PC-9 (cell line): ENCODE measurements around the gene USP22. TPM values are rescaled to one million over a fixed set of nuclear protein-coding genes. Genes with fewer than 3 reads are reported as not detected.

Experiments used
- BruUV-seq: library from RNA; stranded (reverse); fragments of 400-500 nt; replicated peaks from 2 replicates; lab custom pipeline; 2021; lab: Mats Ljungman, UMichigan
- CTCF ChIA-PET: fragments of 300-600 bp; sonication (Branson Sonifier 250); formaldehyde crosslinking; loops from one replicate; lab custom pipeline; 2022; ENCODE audit warnings: antibody characterized with exemption; lab: Charles Lee
- POLR2A ChIA-PET: fragments of 300-600 bp; sonication (Branson Sonifier 250); formaldehyde crosslinking; loops from one replicate; lab custom pipeline; 2022; ENCODE audit warnings: antibody characterized with exemption; ENCODE audit not compliant: unreplicated experiment; lab: Charles Lee
- DNase-seq, 2 experiments: peaks; one replicate each; pipeline versions ENCODE4 v3.0.0 to v3.0.0-alpha.2; 2015 to 2022; ENCODE audit warnings: mixed read lengths in 1 of 2
- H2AFZ ChIP-seq: fragments of 200-600 bp; sonication (generic); 2 replicates; pipeline ENCODE4 v1.8.1; 2017; ENCODE audit warnings: antibody characterized with exemption
- H3F3A ChIP-seq: fragments of 200-600 bp; sonication (generic); 2 replicates; pipeline ENCODE4 v1.8.1; 2017; ENCODE audit warnings: antibody characterized with exemption, mild to moderate bottlenecking, low read depth; ENCODE audit not compliant: insufficient read depth
- H3K27ac ChIP-seq: fragments of 200-600 bp; sonication (generic); 2 replicates; pipeline ENCODE4 v1.6.1; 2016; ENCODE audit warnings: mixed run types
- H3K27me3 ChIP-seq: fragments of 200-600 bp; sonication (generic); 2 replicates; pipeline ENCODE4 v1.6.1; 2016; ENCODE audit warnings: low read depth, mixed run types; ENCODE audit not compliant: insufficient read depth
- H3K36me3 ChIP-seq: fragments of 200-600 bp; sonication (generic); 2 replicates; pipeline ENCODE4 v1.6.1; 2016; ENCODE audit warnings: low read depth, mixed run types
- H3K4me1 ChIP-seq: fragments of 200-600 bp; sonication (generic); replicated peaks from 2 replicates; pipeline ENCODE4 v1.6.1; 2016; ENCODE audit warnings: mixed run types; ENCODE audit not compliant: insufficient read depth
- H3K4me2 ChIP-seq: fragments of 200-600 bp; sonication (generic); 2 replicates; pipeline ENCODE4 v1.6.1; 2017; ENCODE audit warnings: mixed run types
- H3K4me3 ChIP-seq: fragments of 200-600 bp; sonication (generic); 2 replicates; pipeline ENCODE4 v1.6.1; 2016; ENCODE audit warnings: mixed run types
- H3K79me2 ChIP-seq: fragments of 200-600 bp; sonication (generic); 2 replicates; pipeline ENCODE4 v1.6.1; 2017; ENCODE audit warnings: low read depth, mixed run types
- H3K9me2 ChIP-seq: fragments of 200-600 bp; sonication (generic); 2 replicates; pipeline ENCODE4 v1.8.1; 2017; ENCODE audit warnings: mild to moderate bottlenecking; ENCODE audit not compliant: insufficient read depth
- H3K9me3 ChIP-seq: fragments of 200-600 bp; sonication (generic); 2 replicates; pipeline ENCODE4 v1.8.1; 2016; ENCODE audit warnings: low read depth; ENCODE audit not compliant: insufficient read depth
- H4K20me1 ChIP-seq: fragments of 200-600 bp; sonication (generic); 2 replicates; pipeline ENCODE4 v1.8.1; 2017; ENCODE audit not compliant: insufficient read depth
- CTCF ChIP-seq: fragments of 200-600 bp; sonication (generic); conservative IDR thresholded peaks from 2 replicates; pipeline ENCODE4 v1.6.1; 2017; ENCODE audit warnings: mixed run types, antibody characterized with exemption, mild to moderate bottlenecking, moderate library complexity
- EZH2 ChIP-seq: fragments of 200-600 bp; sonication (generic); IDR thresholded peaks from 2 replicates; pipeline ENCODE4 v1.8.0; 2017; ENCODE audit warnings: antibody characterized with exemption, low read depth
- intact Hi-C: fragments of 100-400 bp; cut with micrococcal nuclease; formaldehyde crosslinking; loops from one replicate; pipeline ENCODE4 v1.10.0; 2022; ENCODE audit not compliant: unreplicated experiment
- total RNA-seq: library from RNA; stranded (reverse); gene quantifications from 2 replicates; pipeline ENCODE4 v1.2.3, GENCODE V29; 2021

USP22 gene
- total RNA-seq, 1 experiment from 2014 or later, result 296 TPM

GRCh38 chr17:21077281-21077680 lies 34.5 kb upstream of the USP22 start:
- Histone ChIP-seq H3K36me3 (no peaks in the 10 kb centered on the region), H3K9me2 (no peaks in the 10 kb centered on the region), H3F3A (no peaks in the 10 kb centered on the region), H3K9me3 (no peaks in the 10 kb centered on the region), H3K4me3 (no peak overlapping the region), H3K27ac (no peak overlapping the region), H3K27me3 (peaks cover 36% of the 10 kb centered on the region), H2AFZ (no peak overlapping the region), H4K20me1 (no peaks in the 10 kb centered on the region), H3K4me2 (no peak overlapping the region), H3K4me1 (no peaks in the 10 kb centered on the region), H3K79me2 (no peaks in the 10 kb centered on the region)
- intact Hi-C loops, result no loop called here
- DNase-seq, result no peak
- ChIA-PET CTCF (interaction anchor here (0.5 kb wide), 1 partner anchor 34 kb away, joined by 3 read pairs; no protein-coding TSS in a partner anchor), POLR2A (no interaction called here)
- TF ChIP-seq EZH2 (no peak), CTCF (no peak)
- BruUV-seq, result no TSS peak

- DNase-seq, result no peak
- H4K20me1 ChIP-seq, result no peaks in the 10 kb centered on the region
- no peak overlapping the region for H3K27ac ChIP-seq
- CTCF ChIA-PET, result no interaction called here
- no peaks in the 10 kb centered on the region for H3K9me2 ChIP-seq
- H3K27me3 ChIP-seq, result peaks cover 36% of the 10 kb centered on the region
- no peak overlapping the region for H2AFZ ChIP-seq
- H3K4me2 ChIP-seq, result no peak overlapping the region
- no peaks in the 10 kb centered on the region for H3K9me3 ChIP-seq
- no TSS peak for BruUV-seq
- POLR2A ChIA-PET, result no interaction called here
- no peaks in the 10 kb centered on the region for H3F3A ChIP-seq
- TF ChIP-seq CTCF (no peak), EZH2 (no peak)
- H3K36me3 ChIP-seq, result no peaks in the 10 kb centered on the region
- intact Hi-C loops, result no loop called here
- H3K4me1 ChIP-seq, result no peaks in the 10 kb centered on the region
- no peak overlapping the region for H3K4me3 ChIP-seq
- no peaks in the 10 kb centered on the region for H3K79me2 ChIP-seq
Observed at GRCh38 chr17:21076242-21076641, 33.4 kb upstream of the USP22 start.

GRCh38 chr17:21075739-21076085 lies 32.9 kb upstream of the USP22 start:
- POLR2A ChIA-PET, result interaction anchor here (0.6 kb wide), 1 partner anchor 57 kb away, joined by 4 read pairs; no protein-coding TSS in a partner anchor
- CTCF ChIA-PET, result no interaction called here
- no peak overlapping the region for H2AFZ ChIP-seq
- no peaks in the 10 kb centered on the region for H3F3A ChIP-seq
- H3K4me3 ChIP-seq, result no peak overlapping the region
- peaks cover 31% of the 10 kb centered on the region for H3K27me3 ChIP-seq
- no peaks in the 10 kb centered on the region for H3K36me3 ChIP-seq
- no peaks in the 10 kb centered on the region for H3K79me2 ChIP-seq
- TF ChIP-seq CTCF (no peak), EZH2 (no peak)
- no peak overlapping the region for H3K4me2 ChIP-seq
- H3K4me1 ChIP-seq, result no peaks in the 10 kb centered on the region
- BruUV-seq, result no TSS peak
- H3K9me3 ChIP-seq, result no peaks in the 10 kb centered on the region
- no peaks in the 10 kb centered on the region for H3K9me2 ChIP-seq
- DNase-seq, result no peak
- no peak overlapping the region for H3K27ac ChIP-seq
- H4K20me1 ChIP-seq, result no peaks in the 10 kb centered on the region
- intact Hi-C loops, result no loop called here
